ENCODE measurements around the gene PTH1R. TPM values are rescaled to one million over a fixed set of nuclear protein-coding genes. Genes with fewer than 3 reads are reported as not detected.

PTH1R gene
- total and polyA plus RNA-seq, 10 of the 15 experiments (the other 5 are each of a cell fraction or from before 2014, with no cell fraction given), result not detected

- H4K20me1 ChIP-seq (ENCODE audit: control insufficient read depth, insufficient read depth), result no peaks in the 10 kb centered on the region
- no TSS peak for BruUV-seq (replicated peaks)
- DNase-seq (ENCODE audit: low read depth, low spot score) (no peak), FAIRE-seq (no peak), ATAC-seq (no peak)
- H3K4me1 ChIP-seq (ENCODE audit: control insufficient read depth, insufficient read depth, low read length), result peaks cover 16% of the 10 kb centered on the region
- H3K36me3 ChIP-seq (ENCODE audit: control insufficient read depth in 2 of 2, insufficient read depth in 2 of 2, low read length in 1 of 2), result no peaks in the 10 kb centered on the region
- ChIA-PET SMC1A (ENCODE audit: uncharacterized antibody, unreplicated experiment) (no interaction called here), RAD21 (ENCODE audit: unreplicated experiment) (no interaction called here), CTCF (no interaction called here), POLR2A (no interaction called here)
- no peak overlapping the region for H3K4me3 ChIP-seq
- in situ Hi-C loops (cut with MboI), result no loop called here
- no peaks in the 10 kb centered on the region for H3K27me3 ChIP-seq (replicated peaks in 1 of 2; ENCODE audit: control insufficient read depth in 2 of 2, insufficient read depth in 2 of 2, low read length in 1 of 2)
- intact Hi-C loops (cut with micrococcal nuclease; ENCODE audit: unreplicated experiment), result no loop called here
- WGBS (ENCODE audit: insufficient coverage, insufficient replicate concordance, low lambda C conversion rate, missing lambda C conversion rate), result 87% methylated on average over 56 of the region's 65 CpGs
- H3K79me2 ChIP-seq (ENCODE audit: control insufficient read depth, insufficient read depth, low read length), result no peaks in the 10 kb centered on the region
- no peak overlapping the region for H3K9ac ChIP-seq (ENCODE audit: control insufficient read depth, insufficient read depth, low read length)
- TF ChIP-seq MEF2B (IDR thresholded peaks at IDR 0.05; ENCODE audit: partially characterized antibody, poor library complexity, severe bottlenecking) (no peak), ZBTB4 (CRISPR knock-in tag; IDR thresholded peaks at IDR 0.05) (no peak), NR2F1 (conservative IDR thresholded peaks at IDR 0.05) (no peak)
- H3K9me3 ChIP-seq (replicated peaks; ENCODE audit: control insufficient read depth, insufficient read depth, low read length), result peaks cover 5% of the 10 kb centered on the region; the same call in 2 of the 3 replicates
- H3K27ac ChIP-seq (ENCODE audit: control insufficient read depth, insufficient read depth), result no peak overlapping the region
- H2AFZ ChIP-seq (ENCODE audit: control insufficient read depth, low read depth, low read length), result no peak overlapping the region
- H3K4me2 ChIP-seq (ENCODE audit: control insufficient read depth, insufficient read depth), result no peak overlapping the region
These were observed 43.9 kb upstream of the PTH1R start for GRCh38 chr3:46833346-46834300.

All from GM12878 (cell line).